Fibroblast of lung (primary cell): ENCODE measurements around the gene NUDT4. TPM values are rescaled to one million over a fixed set of nuclear protein-coding genes. Genes with fewer than 3 reads are reported as not detected.

Experiments
- DNase-seq, 2 donors: peaks; one replicate each; pipeline versions ENCODE4 v3.0.0 to v3.0.0-alpha.2; 2010; ENCODE audit warnings: low read depth in 2 of 2
- H2AFZ ChIP-seq: 2 replicates; pipeline ENCODE4 v1.5.1; 2012; ENCODE audit warnings: low read length, control low read depth, inconsistent platforms
- H3K27ac ChIP-seq: 2 replicates; pipeline ENCODE4 v1.5.1; 2011; ENCODE audit warnings: low read length, control low read depth; ENCODE audit not compliant: insufficient read depth
- H3K27me3 ChIP-seq: 2 replicates; pipeline ENCODE4 v1.5.1; 2011; ENCODE audit warnings: mild to moderate bottlenecking, low read length; ENCODE audit not compliant: control insufficient read depth, insufficient read depth
- H3K36me3 ChIP-seq: 2 replicates; pipeline ENCODE4 v1.5.1; 2011; ENCODE audit warnings: low read length; ENCODE audit not compliant: control insufficient read depth, insufficient read depth
- H3K4me1 ChIP-seq: 2 replicates; pipeline ENCODE4 v1.5.1; 2011; ENCODE audit warnings: low read length; ENCODE audit not compliant: control insufficient read depth, insufficient read depth; ENCODE audit errors: extremely low read depth
- H3K4me2 ChIP-seq: 2 replicates; pipeline ENCODE4 v1.5.1; 2011; ENCODE audit warnings: low read length, control low read depth; ENCODE audit not compliant: insufficient read depth; ENCODE audit errors: extremely low read depth
- H3K4me3 ChIP-seq, 4 experiments: fragments of 200-600 bp in 1 of 4; sonication (generic) in 1 of 4; replicated peaks in 1 of 4; 2 replicates each; pipeline ENCODE4 v1.5.1; 2011 to 2016; ENCODE audit warnings: low read length in 4 of 4, low read depth in 3 of 4, mild to moderate bottlenecking in 3 of 4, control low read depth in 2 of 4, inconsistent platforms in 1 of 4, mixed read lengths in 1 of 4; ENCODE audit not compliant: insufficient read depth in 1 of 4; ENCODE audit errors: control extremely low read depth in 1 of 4
- H3K79me2 ChIP-seq: 2 replicates; pipeline ENCODE4 v1.5.1; 2012; ENCODE audit warnings: mild to moderate bottlenecking, low read length, inconsistent platforms; ENCODE audit not compliant: control insufficient read depth, insufficient read depth
- H3K9ac ChIP-seq: 2 replicates; pipeline ENCODE4 v1.5.1; 2011; ENCODE audit warnings: mild to moderate bottlenecking, low read length, control low read depth; ENCODE audit not compliant: insufficient read depth
- H3K9me3 ChIP-seq: 2 replicates; pipeline ENCODE4 v1.5.1; 2012; ENCODE audit warnings: low read depth, low read length; ENCODE audit not compliant: control insufficient read depth, insufficient read depth
- H4K20me1 ChIP-seq: 2 replicates; pipeline ENCODE4 v1.5.1; 2011; ENCODE audit warnings: low read length; ENCODE audit not compliant: control insufficient read depth, insufficient read depth; ENCODE audit errors: extremely low read depth
- EZH2 ChIP-seq: IDR thresholded peaks from 2 replicates; pipeline ENCODE4 v1.5.1; 2012; ENCODE audit warnings: low read length, control low read depth, mild to moderate bottlenecking; ENCODE audit errors: missing control alignments
- polyA plus RNA-seq, 2 donors: library from polyadenylated mRNA; depleted of rRNA in 1 of 2; stranded (reverse) in 1 of 2; unstranded in 1 of 2; fragments of >200 nt; gene quantifications; 2 replicates each; pipeline ENCODE4 v1.2.1, GENCODE V29; 2011 to 2012; ENCODE audit warnings: missing spikeins in 1 of 2
- total RNA-seq: library from RNA; depleted of rRNA; stranded (reverse); fragments of >200 nt; gene quantifications from 2 replicates; pipeline ENCODE4 v1.2.1, GENCODE V29; 2014
- TF ChIP-seq, protein P1 (sequence below), 2 donors: IDR thresholded peaks in 1 of 2; conservative IDR thresholded peaks in 1 of 2; 1 replicate in 1 of 2; 2 replicates in 1 of 2; pipeline ENCODE4 v1.5.1; 2011 to 2012; ENCODE audit warnings: low read length in 2 of 2, control low read depth in 1 of 2, inconsistent platforms in 1 of 2, low read depth in 1 of 2, mild to moderate bottlenecking in 1 of 2

Gene NUDT4
- total and polyA plus RNA-seq, 2 donors (not counting 1 experiment from before 2014, with no cell fraction given) = 56.6 to 73.5 TPM

DNA sequence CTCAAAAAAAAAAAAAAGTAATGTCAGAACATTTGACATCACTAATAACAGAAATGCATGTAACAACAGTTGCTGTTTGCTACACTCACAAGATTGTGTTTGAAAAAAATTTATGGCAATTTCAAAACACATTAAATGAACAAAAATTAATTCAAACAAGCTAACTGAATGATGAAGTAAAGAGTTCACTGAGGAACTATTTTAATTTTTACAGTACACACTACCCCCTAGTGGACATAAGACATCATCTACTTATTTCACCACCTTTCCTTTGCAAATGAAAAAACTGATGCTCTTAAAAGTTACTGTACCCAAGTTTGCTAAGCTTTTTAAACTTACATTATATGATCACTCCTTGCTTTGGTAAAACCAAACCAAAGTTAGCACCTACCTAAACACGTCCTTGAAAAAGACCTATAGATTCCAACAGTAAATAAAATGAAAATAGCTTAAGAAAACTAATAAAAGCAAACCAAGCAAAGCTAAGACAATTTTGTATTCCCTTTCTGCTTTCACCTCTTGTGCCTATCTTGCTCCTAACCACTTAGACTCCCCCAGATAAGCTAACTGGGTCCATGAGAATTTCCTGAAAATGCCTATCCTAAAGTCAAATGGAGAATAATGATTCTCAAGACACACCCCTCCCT lies 41.8 kb downstream of the NUDT4 start:
- no peak overlapping the region for H3K4me2 ChIP-seq
- no peaks in the 10 kb centered on the region for H3K36me3 ChIP-seq
- TF ChIP-seq, protein P1, sequence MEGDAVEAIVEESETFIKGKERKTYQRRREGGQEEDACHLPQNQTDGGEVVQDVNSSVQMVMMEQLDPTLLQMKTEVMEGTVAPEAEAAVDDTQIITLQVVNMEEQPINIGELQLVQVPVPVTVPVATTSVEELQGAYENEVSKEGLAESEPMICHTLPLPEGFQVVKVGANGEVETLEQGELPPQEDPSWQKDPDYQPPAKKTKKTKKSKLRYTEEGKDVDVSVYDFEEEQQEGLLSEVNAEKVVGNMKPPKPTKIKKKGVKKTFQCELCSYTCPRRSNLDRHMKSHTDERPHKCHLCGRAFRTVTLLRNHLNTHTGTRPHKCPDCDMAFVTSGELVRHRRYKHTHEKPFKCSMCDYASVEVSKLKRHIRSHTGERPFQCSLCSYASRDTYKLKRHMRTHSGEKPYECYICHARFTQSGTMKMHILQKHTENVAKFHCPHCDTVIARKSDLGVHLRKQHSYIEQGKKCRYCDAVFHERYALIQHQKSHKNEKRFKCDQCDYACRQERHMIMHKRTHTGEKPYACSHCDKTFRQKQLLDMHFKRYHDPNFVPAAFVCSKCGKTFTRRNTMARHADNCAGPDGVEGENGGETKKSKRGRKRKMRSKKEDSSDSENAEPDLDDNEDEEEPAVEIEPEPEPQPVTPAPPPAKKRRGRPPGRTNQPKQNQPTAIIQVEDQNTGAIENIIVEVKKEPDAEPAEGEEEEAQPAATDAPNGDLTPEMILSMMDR (conservative IDR thresholded peaks at IDR 0.05 in 1 of 2, IDR thresholded peaks at IDR 0.05 in 1 of 2; ENCODE audit: low read depth in 1 of 2, low read length in 2 of 2) = peak in 1 of 2 donors; percentile 48
- no peak for TF ChIP-seq EZH2
- no peaks in the 10 kb centered on the region for H4K20me1 ChIP-seq
- no peaks in the 10 kb centered on the region for H3K9me3 ChIP-seq
- H3K27ac ChIP-seq = no peak overlapping the region
- peaks cover 11% of the 10 kb centered on the region for H3K4me1 ChIP-seq
- H3K27me3 ChIP-seq = no peaks in the 10 kb centered on the region
- peaks cover 91% of the 10 kb centered on the region for H3K79me2 ChIP-seq
- no peak overlapping the region for H3K9ac ChIP-seq
- peak; percentile 55 to 84 for DNase-seq
- H2AFZ ChIP-seq = no peak overlapping the region
- no peak overlapping the region for H3K4me3 ChIP-seq

DNA sequence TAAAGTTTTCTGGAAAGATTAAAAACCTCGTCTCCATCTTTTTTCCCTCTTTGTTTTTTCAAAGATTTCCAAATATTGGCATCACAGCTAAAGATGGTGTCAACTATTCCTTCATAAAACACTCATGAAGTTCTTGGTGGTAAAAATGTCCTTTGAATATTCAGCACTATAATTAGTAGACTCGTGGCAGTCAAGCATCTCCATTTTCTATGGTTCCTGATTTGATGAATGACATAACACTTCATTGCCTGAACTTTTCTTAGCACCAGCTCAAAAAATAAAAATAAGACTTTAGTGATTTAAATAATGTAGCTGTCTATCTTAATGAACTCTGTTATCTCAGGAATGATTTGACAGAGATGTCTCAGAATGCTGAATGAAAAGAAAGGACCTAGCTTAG lies 44.3 kb downstream of the NUDT4 start:
- Histone ChIP-seq H3K4me2 (no peak overlapping the region), H2AFZ (no peak overlapping the region), H3K79me2 (peaks cover 92% of the 10 kb centered on the region), H3K27me3 (no peaks in the 10 kb centered on the region), H3K27ac (no peak overlapping the region), H3K4me1 (peaks cover 7% of the 10 kb centered on the region), H3K4me3 (no peak overlapping the region), H3K36me3 (no peaks in the 10 kb centered on the region), H3K9ac (no peak overlapping the region), H3K9me3 (no peaks in the 10 kb centered on the region), H4K20me1 (no peaks in the 10 kb centered on the region)
- DNase-seq = no peak
- TF ChIP-seq, protein P1 (conservative IDR thresholded peaks at IDR 0.05 in 1 of 2, IDR thresholded peaks at IDR 0.05 in 1 of 2; ENCODE audit: low read depth in 1 of 2, low read length in 2 of 2) = no peak
- no peak for TF ChIP-seq EZH2

DNA sequence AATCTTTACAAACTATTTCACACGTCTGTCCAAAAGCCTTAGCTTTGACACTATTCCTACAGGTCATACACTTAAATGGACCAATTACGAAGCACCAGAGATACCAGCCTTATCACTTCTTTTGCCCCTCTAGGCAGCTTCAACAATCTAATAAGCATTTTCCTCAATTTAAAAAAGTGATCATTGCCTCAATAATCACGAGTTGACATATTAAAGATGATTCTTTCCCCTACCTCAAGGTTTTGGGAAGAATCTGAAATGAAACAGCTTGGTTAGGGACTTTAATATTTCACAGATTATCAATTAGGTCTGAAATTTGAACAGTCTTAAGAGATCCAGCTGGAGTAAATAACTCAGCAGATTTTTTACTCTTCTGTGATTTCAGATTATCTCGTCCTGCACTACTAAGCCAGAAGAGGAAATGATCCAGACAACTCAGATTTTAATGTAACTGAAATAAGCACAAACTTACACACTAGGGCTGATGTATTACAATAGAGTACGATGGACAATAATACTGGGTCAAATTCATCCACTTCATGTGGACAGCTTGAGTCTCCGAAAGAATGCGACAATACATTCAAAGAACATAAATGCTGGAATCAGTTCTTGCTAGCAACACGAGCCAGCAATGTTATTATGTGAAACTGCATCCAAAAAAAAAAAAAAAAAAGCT lies 48.1 kb downstream of the NUDT4 start:
- H3K27me3 ChIP-seq = no peaks in the 10 kb centered on the region
- TF ChIP-seq, protein P1 (conservative IDR thresholded peaks at IDR 0.05 in 1 of 2, IDR thresholded peaks at IDR 0.05 in 1 of 2; ENCODE audit: low read depth in 1 of 2, low read length in 2 of 2) = no peak
- no peak for TF ChIP-seq EZH2
- H3K79me2 ChIP-seq = peaks cover 92% of the 10 kb centered on the region
- no peaks in the 10 kb centered on the region for H3K9me3 ChIP-seq
- H3K4me1 ChIP-seq = peaks cover 9% of the 10 kb centered on the region
- H3K4me3 ChIP-seq = no peak overlapping the region
- no peak overlapping the region for H2AFZ ChIP-seq
- no peak for DNase-seq
- H3K27ac ChIP-seq = no peak overlapping the region
- no peaks in the 10 kb centered on the region for H4K20me1 ChIP-seq
- H3K9ac ChIP-seq = no peak overlapping the region
- peak overlapping the region; percentile 20 for H3K4me2 ChIP-seq
- no peaks in the 10 kb centered on the region for H3K36me3 ChIP-seq
